Esophagus muscularis mucosa (tissue), 4 donors: Measurements from ENCODE around the gene CNTNAP2. TPM values are rescaled to one million over a fixed set of nuclear protein-coding genes. Genes with fewer than 3 reads are reported as not detected.

ENCODE experiments used
- DNase-seq: peaks from one replicate; pipeline ENCODE4 v3.0.0-alpha.2; 2017; ENCODE audit errors: extremely low spot score
- H3K27ac ChIP-seq, 4 donors: fragments of 200-600 bp; sonication (generic); replicated peaks in 1 of 4; 1 replicate in 3 of 4; 2 replicates in 1 of 4; pipeline ENCODE4 v1.5.1; 2016 to 2019; ENCODE audit warnings: mild to moderate bottlenecking in 1 of 4
- H3K27me3 ChIP-seq, 4 donors: fragments of 200-600 bp; sonication (generic); one replicate each; pipeline versions ENCODE4 v1.5.1 to v1.6.0; 2016 to 2019
- H3K36me3 ChIP-seq, 4 donors: fragments of 200-600 bp; sonication (generic); one replicate each; pipeline ENCODE4 v1.5.1; 2016 to 2019
- H3K4me1 ChIP-seq, 4 donors: fragments of 200-600 bp; sonication (generic); one replicate each; pipeline ENCODE4 v1.5.1; 2016 to 2019
- H3K4me3 ChIP-seq, 4 donors: fragments of 200-600 bp; sonication (generic); 1 replicate in 2 of 4; 2 replicates in 2 of 4; pipeline ENCODE4 v1.5.1; 2016 to 2019; ENCODE audit warnings: mild to moderate bottlenecking in 4 of 4, moderate library complexity in 1 of 4
- H3K9me3 ChIP-seq, 4 donors: fragments of 200-600 bp; sonication (generic); 1 replicate in 3 of 4; 2 replicates in 1 of 4; pipeline ENCODE4 v1.5.1; 2016 to 2019
- EP300 ChIP-seq: sonication (generic); formaldehyde crosslinking; IDR thresholded peaks from one replicate; pipeline ENCODE4 v1.6.1; 2017; ENCODE audit warnings: antibody characterized with exemption
- POLR2A ChIP-seq: fragments of 450-650 bp; IDR thresholded peaks from one replicate; pipeline ENCODE4 v1.6.1; 2017; ENCODE audit warnings: antibody characterized with exemption, moderate library complexity, mild to moderate bottlenecking, low read depth
- POLR2AphosphoS5 ChIP-seq, 2 donors: sonication (generic); formaldehyde crosslinking; IDR thresholded peaks; one replicate each; pipeline ENCODE4 v1.6.1; 2017; ENCODE audit warnings: antibody characterized with exemption in 2 of 2
- WGBS: methylation state at CpG from one replicate; pipeline ENCODE4 v1.1.5; 2018; 5-methylcytosine and 5-hydroxymethylcytosine counted together
- intact Hi-C: fragments of 100-400 bp; cut with DNase I; formaldehyde crosslinking; loops from one replicate; pipeline ENCODE4 v1.15.1; 2023
- total RNA-seq, 4 donors: library from RNA; depleted of rRNA; stranded (reverse); fragments of >200 nt; gene quantifications; one replicate each; pipeline versions ENCODE4 v1.1.0 to v1.2.1, GENCODE V29; 2016
- TF ChIP-seq, protein P1 (sequence below), 3 experiments: fragments of 200-600 bp in 2 of 3; fragments of 450-650 bp in 1 of 3; sonication (generic) in 2 of 3; IDR thresholded peaks; one replicate each; pipeline ENCODE4 v1.5.1; 2017 to 2019; ENCODE audit warnings: antibody characterized with exemption in 3 of 3, mild to moderate bottlenecking in 2 of 3, moderate library complexity in 1 of 3

CNTNAP2 gene
- total RNA-seq, 4 donors from 2014 or later: 1.2 to 2.9 (median 1.9) TPM

DNA sequence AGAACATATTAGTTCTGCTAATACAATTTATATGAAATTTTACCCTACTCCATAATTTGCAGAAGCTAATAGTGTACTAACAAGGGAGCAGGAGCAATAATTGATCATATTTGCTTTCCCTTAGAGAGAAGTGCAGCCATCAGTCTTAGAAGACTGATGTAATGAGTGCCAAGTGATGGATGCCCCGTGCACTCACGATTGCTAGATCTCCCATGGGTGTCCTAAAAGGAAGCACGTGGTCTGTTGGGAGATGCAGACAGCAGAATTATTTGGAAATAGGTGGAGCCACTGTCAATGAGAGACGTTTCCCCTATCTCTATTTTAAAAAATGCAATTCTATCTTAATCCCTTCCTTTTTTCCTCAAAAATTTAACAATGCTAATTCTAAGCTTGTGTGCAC lies 1701.7 kb downstream of the CNTNAP2 start:
- WGBS: 79% methylated on average over 4 of the region's 4 CpGs
- Histone ChIP-seq H3K27ac (no peak overlapping the region), H3K4me3 (no peak overlapping the region), H3K36me3 (no peaks in the 10 kb centered on the region), H3K9me3 (no peaks in the 10 kb centered on the region), H3K4me1 (no peaks in the 10 kb centered on the region), H3K27me3 (no peaks in the 10 kb centered on the region)
- no peak for DNase-seq
- TF ChIP-seq POLR2A (no peak), EP300 (no peak), POLR2AphosphoS5 (IDR thresholded peaks at IDR 0.05) (no peak)
- TF ChIP-seq, protein P1, sequence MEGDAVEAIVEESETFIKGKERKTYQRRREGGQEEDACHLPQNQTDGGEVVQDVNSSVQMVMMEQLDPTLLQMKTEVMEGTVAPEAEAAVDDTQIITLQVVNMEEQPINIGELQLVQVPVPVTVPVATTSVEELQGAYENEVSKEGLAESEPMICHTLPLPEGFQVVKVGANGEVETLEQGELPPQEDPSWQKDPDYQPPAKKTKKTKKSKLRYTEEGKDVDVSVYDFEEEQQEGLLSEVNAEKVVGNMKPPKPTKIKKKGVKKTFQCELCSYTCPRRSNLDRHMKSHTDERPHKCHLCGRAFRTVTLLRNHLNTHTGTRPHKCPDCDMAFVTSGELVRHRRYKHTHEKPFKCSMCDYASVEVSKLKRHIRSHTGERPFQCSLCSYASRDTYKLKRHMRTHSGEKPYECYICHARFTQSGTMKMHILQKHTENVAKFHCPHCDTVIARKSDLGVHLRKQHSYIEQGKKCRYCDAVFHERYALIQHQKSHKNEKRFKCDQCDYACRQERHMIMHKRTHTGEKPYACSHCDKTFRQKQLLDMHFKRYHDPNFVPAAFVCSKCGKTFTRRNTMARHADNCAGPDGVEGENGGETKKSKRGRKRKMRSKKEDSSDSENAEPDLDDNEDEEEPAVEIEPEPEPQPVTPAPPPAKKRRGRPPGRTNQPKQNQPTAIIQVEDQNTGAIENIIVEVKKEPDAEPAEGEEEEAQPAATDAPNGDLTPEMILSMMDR (IDR thresholded peaks at IDR 0.05): no peak
- intact Hi-C loops: no loop called here

DNA sequence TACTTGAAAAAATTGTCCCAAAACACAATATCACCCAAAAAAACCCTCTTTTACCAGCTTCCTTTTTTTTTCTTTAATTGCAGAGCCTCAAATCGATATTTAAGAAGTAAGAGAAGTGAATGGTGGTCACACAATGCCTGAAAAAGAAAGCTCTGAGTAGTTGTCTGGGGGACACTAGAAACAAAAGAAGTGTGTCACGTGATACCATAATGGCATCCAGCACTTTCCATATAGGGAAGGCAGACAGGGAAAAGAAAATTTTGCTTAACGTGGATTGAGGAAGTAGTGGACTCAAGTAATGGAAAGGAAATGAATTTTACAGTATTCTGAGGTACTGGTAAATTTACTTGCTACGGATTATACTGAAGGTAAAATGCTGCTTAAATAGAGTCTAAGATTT lies 1708.1 kb downstream of the CNTNAP2 start:
- Histone ChIP-seq H3K27ac (no peak overlapping the region), H3K4me3 (no peak overlapping the region), H3K36me3 (no peaks in the 10 kb centered on the region), H3K9me3 (no peaks in the 10 kb centered on the region), H3K4me1 (no peaks in the 10 kb centered on the region), H3K27me3 (no peaks in the 10 kb centered on the region)
- no peak for TF ChIP-seq POLR2A
- no peak for TF ChIP-seq EP300
- TF ChIP-seq, protein P1 (IDR thresholded peaks at IDR 0.05): no peak
- TF ChIP-seq POLR2AphosphoS5 (IDR thresholded peaks at IDR 0.05): no peak
- DNase-seq: no peak
- intact Hi-C loops: no loop called here
- 73% methylated on average over 4 of the region's 4 CpGs for WGBS

DNA sequence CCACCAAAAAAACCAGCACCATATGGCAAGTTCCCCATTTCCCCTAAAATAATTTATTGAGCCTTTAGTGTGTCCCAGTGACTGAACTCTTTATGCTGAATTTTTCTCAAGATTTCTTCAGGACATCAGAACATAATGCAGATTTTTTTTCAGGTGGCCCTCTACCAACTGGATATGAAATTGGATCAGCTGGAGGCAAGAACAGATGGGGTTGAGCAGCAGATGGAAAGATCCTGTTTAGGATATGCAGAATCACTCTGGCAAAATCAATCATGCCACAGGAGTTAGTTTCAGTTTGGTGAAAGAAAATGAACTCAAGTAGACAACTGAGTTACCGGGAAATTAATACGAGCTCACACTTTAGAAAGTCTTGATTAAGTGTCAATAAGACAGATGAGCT lies 1712.4 kb downstream of the CNTNAP2 start:
- DNase-seq: no peak
- no peak for TF ChIP-seq POLR2A
- TF ChIP-seq POLR2AphosphoS5 (IDR thresholded peaks at IDR 0.05): no peak
- TF ChIP-seq, protein P1 (IDR thresholded peaks at IDR 0.05): no peak
- TF ChIP-seq EP300: no peak
- intact Hi-C loops: no loop called here
- Histone ChIP-seq H3K36me3 (no peaks in the 10 kb centered on the region), H3K27ac (no peak overlapping the region), H3K27me3 (no peaks in the 10 kb centered on the region), H3K9me3 (no peaks in the 10 kb centered on the region), H3K4me3 (no peak overlapping the region), H3K4me1 (peaks cover 0 to 7% (median 2%) of the 10 kb centered on the region in 4 donors)
- 98% methylated on average over 2 of the region's 2 CpGs for WGBS

DNA sequence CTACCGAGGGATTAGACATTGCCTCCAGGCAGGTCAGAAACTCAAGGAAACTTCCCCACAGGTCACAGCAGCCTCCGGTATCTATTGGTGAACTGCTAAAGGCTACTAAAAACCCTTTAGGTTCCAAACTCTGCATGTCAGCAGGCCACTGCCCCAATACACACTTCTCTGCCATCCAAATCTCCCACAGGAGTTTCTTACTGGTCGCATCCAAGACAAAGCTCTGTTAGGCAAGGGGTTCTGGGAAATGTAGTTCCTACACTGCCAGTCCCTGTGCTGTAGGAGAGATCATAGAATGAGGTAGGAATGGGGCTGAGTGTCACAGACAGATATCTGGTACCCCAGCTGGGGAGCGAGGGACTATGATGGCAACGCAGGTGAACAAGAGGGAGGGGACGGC lies 1717.0 kb downstream of the CNTNAP2 start:
- Histone ChIP-seq H3K4me1 (peaks cover 0 to 9% (median 3%) of the 10 kb centered on the region in 4 donors), H3K4me3 (no peak overlapping the region), H3K27ac (no peak overlapping the region), H3K9me3 (no peaks in the 10 kb centered on the region), H3K36me3 (no peaks in the 10 kb centered on the region), H3K27me3 (no peaks in the 10 kb centered on the region)
- DNase-seq: no peak
- no peak for TF ChIP-seq EP300
- no peak for TF ChIP-seq POLR2A
- TF ChIP-seq POLR2AphosphoS5 (IDR thresholded peaks at IDR 0.05): no peak
- TF ChIP-seq, protein P1 (IDR thresholded peaks at IDR 0.05): no peak
- WGBS: 83% methylated on average over 6 of the region's 6 CpGs
- intact Hi-C loops: no loop called here

DNA sequence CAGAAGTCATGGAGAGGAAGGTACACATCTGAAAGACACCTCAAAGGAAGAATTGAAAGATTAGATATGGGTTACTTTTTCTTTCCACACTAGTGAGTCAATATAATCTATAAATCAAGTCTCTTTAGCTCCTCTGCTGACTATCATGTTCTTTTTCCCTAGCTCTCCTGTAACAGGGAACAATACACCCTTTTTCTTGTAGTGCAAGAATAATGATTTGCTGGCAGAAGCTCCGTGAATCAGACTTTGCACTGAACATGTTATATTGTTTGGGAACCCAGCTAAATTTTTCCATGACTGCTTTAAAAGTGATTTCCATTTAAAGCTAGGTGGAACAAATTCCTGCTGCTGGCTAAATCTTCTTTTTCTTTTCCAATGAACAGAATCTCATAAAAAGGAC lies 1717.4 kb downstream of the CNTNAP2 start:
- TF ChIP-seq, protein P1 (IDR thresholded peaks at IDR 0.05): no peak
- TF ChIP-seq POLR2AphosphoS5 (IDR thresholded peaks at IDR 0.05): no peak
- no peak for TF ChIP-seq EP300
- TF ChIP-seq POLR2A: no peak

More for the DNA sequence above, 1717.4 kb downstream of the CNTNAP2 start:
- peaks cover 0 to 9% (median 3%) of the 10 kb centered on the region in 4 donors for H3K4me1 ChIP-seq
- intact Hi-C loops: no loop called here
- no peaks in the 10 kb centered on the region for H3K9me3 ChIP-seq
- no peak overlapping the region for H3K4me3 ChIP-seq
- no peak for DNase-seq
- 31% methylated on average over 1 of the region's 1 CpG for WGBS
- no peak overlapping the region for H3K27ac ChIP-seq
- no peaks in the 10 kb centered on the region for H3K27me3 ChIP-seq
- H3K36me3 ChIP-seq: no peaks in the 10 kb centered on the region
